ENCODE measurements around the gene CCDC102A.

The CCDC102A gene

DNA sequence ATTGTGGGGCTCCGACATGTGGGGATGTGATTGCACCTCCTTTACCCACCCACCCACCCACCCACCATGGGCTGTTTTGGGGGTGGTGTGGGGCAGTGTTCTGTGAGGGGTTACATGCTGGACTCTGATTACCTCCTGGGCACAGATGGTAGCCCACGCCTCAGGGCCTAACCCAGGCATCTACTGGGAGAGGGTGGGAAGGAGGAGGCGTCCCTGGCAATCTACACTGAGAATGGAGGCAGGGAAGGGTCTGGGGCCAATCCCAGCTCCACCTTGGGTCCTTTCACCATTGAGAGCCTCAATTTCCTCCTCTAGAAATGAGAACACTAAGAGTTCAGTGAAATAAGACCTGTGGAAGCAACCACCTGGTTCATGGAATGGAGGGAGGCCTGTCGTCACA lies 38.3 kb downstream of the CCDC102A start:
- DNase-seq, result no peak

DNA sequence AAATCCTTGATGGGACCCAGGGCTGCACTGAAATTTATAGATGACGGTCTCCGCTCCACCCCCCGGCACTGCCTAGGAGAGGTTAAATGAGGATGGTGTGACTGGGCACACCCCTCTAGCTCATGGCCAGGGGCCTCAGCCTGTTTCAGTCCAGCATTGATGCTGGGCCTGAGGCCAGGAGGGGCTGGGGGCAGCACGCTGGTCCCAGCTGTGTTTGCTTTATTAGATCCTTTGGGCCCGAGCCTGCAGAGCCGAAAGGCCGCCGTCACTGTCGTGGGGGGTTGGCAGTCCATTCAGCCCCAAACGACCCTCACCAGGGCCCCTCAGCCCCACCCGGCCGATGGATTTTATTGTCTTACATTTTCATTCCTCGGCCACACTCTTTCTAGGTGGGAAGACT lies 39.2 kb downstream of the CCDC102A start:
- no peak for DNase-seq

- no peak for DNase-seq
These were observed 42.6 kb downstream of the CCDC102A start for GRCh38 chr16:57493767-57494166.

- no peak for DNase-seq
These were observed 47.1 kb downstream of the CCDC102A start for GRCh38 chr16:57489229-57489628.

- no peak for DNase-seq
These were observed 49.2 kb downstream of the CCDC102A start for GRCh38 chr16:57486858-57487834.

- DNase-seq, result peak; percentile 84
These were observed 50.2 kb downstream of the CCDC102A start, which contains the start of gene DOK4 for GRCh38 chr16:57485916-57486857. Gene DOK4, minus strand, starts transcription at chr16:57486493. Its CDS starts 6,986 bp downstream, at chr16:57479507.

- DNase-seq, result no peak
These were observed 51.1 kb downstream of the CCDC102A start for GRCh38 chr16:57485091-57485915.

GRCh38 chr16:57484515-57485005 lies 51.8 kb downstream of the CCDC102A start:
- no peak for DNase-seq

DNA sequence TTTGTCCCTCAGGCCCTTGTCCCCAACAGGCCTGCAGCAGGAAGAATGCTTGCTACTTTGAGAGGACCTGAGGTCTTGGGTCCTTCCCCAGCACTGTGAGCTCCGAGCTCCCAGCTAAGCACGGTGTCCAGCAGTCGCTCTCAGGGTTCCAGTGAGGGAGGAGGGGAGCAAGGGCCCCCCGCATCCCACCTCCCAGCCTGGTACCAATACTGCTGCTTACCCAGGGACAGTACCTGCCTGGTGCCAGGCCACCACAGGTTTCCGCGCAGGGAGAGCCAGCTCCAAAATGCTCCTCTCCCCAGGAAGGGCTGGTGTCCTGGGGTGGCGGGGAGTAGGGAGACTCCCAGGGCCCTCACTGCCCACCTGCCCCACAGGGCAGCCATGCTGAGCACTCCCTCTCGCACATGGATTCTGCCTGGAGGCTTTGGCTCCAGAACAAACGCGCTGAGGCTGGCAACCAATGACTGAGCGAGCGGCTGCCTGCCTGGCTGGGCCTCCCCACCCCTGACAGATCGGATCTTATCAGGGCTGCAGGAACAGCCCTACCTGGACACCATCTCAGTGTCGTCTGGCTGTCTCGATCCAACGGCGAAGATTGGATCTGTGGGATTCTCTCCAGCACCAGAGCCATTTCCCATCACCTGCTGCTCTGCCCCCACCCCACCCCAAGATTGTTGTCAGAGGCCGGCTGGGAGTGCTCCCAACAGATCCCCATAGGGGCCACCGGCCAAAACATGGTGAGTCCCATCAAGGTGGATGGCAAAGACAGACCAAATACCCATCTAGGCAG lies 52.5 kb downstream of the CCDC102A start:
- DNase-seq, result no peak

DNA sequence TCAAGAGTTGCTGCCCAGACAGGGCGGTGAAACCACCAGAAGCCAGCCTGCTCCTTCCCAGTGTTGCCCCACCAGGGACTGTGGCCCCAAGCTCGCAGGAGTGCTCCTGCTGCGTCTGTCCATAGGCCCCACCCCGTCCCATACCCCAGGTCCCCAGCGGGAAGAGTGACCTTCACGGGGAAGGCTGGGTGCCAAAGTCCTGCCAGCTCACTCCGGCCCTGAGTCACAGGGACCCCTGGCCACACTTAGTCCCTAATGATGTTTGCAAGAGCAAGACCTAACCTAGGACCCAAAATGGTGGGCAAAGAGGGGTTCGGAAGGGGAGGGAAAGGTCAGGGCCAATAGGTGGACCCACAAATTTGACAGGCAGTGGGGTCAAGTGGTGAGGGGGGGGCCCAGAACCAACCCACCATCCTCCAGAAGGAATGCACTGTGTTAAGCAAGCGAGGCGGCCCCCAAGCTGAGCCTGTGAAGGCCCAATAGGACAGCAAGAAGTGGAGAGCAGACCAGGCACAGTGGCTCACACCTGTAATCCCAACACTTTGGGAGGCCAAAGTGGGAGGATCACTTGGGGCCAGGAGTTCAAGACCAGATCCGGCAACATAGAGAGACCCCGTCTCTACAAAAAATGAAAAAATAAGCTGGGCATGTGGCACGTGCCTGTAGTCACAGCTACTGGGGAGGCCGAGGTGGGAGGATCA lies 53.4 kb downstream of the CCDC102A start:
- no peak for DNase-seq

- DNase-seq, result no peak
These were observed 55.0 kb downstream of the CCDC102A start for GRCh38 chr16:57481421-57481820.

- no peak for DNase-seq
These were observed 55.6 kb downstream of the CCDC102A start for GRCh38 chr16:57480754-57481230.

DNA sequence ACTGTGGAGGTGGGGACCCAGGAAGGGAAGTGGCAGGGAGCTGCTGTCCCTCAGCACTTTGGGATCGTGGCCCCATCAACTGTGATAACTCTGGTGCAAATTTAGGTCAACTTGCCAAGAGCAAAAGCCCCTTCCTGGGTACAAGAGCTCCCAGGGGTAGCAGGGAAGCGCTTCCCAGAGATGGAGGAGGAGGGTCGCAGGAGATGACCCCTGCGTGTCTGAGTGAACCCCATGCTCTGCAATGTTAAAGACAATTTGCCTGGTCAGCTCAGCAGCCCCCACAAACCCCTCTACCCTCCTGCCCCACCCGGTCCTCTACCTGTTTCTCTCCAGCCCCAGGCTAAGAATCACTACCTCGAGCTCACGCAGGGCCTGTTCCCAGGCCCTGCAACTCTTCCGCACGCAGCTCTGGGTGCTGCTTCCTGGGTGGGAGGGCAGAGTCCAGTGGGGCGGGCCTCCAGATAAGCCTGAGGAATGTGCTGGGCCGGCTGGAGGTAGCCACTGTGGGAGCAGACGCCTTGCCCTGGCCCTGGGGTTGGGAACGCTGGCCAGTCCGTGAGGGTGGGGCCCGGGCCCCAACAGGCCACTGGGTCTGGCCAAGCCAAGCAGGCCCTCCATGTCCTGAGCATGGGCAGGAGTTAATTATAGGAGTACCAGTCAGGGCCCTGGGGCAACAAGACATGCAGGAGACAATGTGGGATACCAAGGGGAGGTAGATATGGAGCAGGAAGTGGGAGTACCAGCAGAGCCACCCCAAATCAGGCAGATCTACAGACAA lies 56.2 kb downstream of the CCDC102A start:
- DNase-seq, result no peak

- DNase-seq, result no peak
These were observed 57.0 kb downstream of the CCDC102A start for GRCh38 chr16:57479205-57479975.

DNA sequence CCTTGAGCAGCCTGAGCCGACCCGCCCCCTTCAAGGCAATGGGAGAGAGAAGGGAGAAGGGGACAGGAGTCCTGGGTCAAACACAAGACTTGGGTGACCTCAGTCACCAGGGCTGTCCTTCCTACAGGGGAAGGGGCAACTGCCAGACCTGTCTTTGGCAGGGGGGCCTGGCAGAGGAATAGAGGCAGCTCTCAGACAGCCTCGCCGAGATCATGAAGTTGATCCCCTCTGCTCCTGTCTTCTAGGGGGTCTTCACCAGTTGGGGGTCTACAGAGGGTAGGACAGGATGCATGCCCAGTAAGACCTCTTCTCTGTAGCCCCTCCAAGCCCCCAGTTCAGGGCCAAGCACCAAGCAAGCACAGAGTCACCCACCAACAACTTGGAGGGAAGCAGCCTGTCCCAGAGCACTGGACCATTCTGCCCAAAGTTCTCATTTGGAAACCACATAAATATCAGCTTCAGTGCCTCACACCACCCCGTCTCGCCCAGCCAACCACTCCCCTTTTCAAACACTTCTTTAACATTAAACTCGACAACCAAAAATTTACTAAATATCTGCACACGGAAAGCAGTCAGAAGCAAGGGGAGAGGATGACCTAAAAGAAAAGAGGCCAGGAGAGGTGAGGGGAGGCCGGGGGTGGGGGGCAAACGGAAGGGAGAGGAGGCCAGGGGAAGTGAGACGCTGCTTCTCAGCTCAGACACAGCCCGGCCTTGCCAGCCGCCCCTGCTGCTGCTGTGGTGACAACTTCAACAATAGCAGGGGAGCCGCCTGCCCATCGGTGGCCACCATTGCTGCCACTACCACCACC lies 57.8 kb downstream of the CCDC102A start:
- no peak for DNase-seq

DNA sequence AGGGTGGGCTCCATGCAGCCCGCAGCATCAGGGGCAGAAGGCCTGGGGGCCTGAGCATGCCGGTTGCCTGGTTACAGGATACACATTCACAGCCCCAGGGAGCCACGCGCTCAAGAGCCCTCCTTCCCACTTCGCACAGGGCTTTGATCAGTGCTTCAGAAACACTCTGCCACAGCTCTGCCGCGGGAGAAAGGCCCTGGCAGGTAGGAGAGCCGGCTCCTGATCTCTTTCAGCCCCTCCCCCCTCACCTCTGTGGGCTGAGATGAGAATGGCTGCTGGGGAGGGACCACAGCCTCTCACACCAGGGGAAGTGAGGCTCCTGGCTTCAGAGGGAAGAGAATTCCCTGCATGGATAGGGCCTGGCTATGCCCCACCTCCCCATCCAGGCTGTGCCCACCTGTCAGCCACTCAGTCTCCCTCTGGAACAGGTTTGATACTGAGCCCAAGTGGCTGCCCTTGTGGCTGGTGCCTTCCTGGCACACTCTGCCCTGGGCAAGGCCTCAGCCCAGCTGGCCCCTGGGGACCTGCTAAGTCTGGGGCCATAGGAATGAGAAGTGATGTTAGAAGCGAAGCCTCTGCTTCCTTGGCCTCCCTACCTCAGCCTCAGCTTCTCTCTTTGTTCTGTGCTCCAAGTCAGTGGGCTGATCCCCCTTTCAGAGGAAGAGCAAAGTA lies 58.7 kb downstream of the CCDC102A start:
- no peak for DNase-seq
